ENCODE measurements around the gene CAMK2B.

CAMK2B gene

DNA sequence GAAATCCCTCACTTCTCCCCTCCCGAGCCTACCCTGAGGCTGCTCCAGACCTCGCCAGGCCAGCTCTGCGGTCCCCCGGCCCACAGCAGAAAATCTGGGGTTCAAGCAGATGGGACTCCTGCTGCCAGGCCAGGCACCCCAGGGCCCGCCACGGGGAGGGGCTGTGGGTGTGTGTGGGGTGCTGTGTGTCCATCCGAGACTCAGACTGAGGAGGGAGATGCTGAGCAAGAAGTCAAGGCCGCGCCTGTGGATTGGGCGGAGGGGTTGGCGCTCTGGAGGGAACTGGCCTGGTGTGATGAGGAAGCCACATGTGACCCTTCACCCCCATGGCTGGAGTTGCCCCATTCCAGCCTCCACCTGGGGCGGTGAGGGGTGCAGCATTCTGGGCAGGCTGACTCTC is 73.5 kb downstream of the CAMK2B start:
- DNase-seq, result no peak

DNA sequence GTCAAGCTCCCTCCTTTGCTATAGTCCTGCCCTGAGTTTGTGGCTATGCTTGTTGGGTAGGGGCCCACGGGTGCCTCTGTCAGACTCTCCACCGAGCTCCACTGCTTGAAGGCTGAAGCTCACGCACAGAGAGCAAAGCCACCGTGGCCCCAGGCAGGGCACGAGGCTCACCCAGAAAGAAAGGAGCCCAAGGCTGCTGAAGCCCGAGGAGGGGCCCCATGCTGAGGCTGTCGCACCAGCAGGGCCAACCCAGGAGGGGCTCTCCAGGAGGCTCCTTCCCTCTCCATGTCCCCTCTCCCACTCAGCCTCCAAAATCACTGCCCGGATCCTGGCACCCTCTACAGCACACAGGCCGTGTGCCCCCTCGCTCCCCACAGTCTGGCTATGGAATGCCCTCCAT is 74.1 kb downstream of the CAMK2B start:
- DNase-seq, result no peak

DNA sequence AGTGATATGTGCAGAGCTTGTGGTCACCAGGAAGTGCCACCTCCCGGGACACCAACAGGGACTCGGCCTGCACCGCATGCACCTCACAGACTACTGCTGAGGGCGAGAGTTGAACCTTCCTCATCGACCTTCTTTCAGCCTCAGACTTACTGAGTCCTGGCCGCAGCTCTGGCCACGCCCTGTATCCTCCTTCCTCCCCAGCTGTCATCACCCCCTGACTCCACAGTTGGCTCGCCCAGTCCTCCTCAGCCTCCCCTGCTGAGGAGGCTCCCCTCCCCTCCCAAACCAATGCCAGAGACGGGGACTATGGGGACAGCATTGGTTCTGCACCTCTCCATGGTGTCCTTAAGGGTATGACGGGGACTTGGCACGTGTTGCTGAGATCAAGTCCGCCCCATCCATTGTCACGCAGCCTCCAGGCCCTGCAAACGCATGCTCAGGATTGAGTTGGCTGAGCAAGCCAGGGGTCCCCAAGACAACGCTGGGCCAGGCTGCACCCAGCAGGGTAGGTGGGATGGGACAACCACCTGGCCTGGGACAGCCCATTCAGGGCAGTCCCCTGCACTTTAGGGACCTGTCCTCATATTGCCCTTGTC is 75.7 kb downstream of the CAMK2B start:
- no peak for DNase-seq

DNA sequence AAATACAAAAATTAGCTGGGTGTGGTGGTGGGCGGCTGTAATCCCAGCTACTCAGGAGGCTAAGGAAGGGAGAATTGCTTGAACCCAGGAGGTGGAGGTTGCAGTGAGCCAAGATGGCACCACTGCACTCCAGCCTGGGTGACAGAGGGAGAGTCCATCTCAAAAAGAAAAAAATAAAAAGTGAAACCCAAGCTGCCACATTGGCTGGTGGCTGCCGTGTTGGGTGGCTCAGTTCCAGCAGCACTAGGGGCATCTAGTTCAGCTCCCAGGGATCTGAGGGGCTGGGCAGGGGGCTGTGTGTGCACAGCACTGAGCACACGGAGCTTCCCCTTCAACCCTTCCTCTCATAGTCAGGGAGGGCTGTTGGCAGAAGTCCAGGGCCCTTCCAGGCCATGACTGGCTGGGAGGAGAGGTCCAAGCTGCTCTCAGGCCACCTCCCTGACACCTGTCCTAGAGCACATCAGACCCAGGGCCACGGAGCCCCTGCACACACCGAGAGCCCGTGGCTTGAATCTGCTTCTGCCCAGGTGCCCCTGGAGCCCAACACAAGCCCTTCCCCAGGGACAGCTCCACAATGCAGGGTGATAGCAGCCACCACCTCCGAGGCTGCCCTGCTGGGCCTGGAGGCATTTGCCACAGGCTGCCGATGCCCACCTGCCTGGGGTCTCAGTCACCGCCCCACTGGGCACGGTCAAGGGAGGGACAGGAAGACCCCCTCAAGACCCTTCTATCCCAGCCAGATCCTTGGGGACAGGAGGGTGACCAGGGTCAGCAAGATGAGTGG is 77.3 kb downstream of the CAMK2B start:
- DNase-seq, result no peak

DNA sequence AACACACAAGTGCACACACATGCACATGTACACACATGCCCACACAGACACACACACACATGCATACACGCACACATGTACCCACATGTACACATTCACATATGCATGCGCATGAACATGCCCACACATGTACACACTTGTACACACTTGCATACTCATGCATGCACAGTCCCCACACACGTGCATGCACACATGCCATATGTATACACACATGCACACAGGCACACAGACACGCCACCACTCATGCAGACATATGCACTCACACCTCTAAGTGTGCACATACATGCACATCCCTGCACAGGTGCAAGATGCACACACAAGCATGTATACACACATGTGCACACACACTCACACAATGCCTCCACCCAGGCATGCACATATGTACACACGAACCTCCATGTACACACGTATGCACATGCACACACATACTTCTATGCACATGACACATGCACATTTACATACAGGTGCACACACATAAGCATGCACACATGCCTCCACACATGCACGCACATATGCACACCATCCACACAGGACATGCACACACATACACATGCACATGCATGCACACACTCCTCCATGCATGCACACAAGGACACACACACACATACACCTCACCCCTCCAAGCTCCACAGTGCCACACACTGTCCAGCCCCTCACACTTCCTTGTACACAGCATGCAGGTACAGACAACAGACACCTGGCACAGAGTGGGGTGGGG is 78.8 kb downstream of the CAMK2B start:
- DNase-seq, result no peak

DNA sequence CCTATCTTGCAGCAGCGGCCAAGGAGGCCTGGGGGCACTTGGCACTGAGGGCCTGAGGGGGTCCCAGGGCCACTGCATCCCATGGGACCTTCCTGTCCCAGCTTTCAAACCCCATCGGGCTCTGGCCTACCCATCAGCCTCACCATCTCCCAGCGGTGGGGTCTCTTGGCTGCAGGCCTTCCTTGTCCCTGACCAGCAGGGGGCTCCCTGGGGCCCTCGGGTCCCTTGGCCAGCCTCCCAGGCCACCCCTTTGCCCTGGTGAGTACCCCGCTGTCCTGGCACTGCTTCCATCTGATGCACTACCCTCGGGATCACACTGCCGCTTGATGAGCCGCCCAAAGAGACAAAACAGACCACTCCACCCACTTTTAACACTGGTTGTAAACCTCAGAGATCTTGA is 81.1 kb downstream of the CAMK2B start:
- DNase-seq, result no peak

DNA sequence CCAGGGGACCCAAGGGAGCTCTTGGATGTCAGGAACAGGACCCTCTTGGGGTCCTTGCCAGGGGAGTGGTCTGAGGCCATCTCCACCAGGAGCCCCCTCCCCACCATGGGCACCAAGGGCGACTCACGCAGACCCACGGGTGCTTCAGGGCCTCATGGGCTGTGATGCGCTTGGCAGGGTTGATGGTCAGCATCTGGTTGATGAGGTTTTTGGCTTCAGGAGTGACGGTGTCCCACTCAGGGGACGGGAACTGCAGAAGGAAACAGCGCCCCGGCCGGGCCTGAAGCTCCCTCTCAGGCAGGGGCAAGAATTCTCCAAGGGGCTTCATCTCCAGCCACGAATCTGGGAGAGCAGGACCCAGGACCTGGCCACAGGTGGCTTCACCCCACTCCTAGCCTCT is 83.3 kb downstream of the CAMK2B start:
- DNase-seq, result no peak

DNA sequence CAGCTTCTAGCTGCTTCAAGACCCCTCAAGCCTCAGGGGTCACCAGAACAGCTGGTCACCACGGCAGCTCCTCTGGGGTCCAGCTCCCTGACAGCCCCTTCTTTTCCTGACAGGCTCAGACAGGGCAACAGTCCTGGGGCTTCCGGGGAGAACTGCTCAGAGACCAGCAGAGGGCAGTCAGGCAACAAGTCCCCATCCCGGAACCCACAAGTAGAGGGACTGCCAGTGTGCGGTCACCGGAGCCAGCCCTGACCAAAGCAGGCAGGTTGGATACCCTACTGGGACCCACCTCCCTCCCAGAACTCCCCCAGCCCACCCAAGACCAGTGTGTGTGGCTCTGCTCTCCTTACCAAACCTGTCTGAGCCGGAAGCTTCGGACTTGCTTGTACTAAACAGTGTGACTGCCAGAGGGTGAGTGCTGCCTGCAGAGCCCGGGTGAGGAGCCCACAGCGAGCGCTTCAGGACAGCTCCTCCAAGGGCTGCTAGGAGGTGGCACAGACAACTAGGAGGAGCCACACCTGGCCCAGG is 84.3 kb downstream of the CAMK2B start:
- DNase-seq, result peak; percentile 82

DNA sequence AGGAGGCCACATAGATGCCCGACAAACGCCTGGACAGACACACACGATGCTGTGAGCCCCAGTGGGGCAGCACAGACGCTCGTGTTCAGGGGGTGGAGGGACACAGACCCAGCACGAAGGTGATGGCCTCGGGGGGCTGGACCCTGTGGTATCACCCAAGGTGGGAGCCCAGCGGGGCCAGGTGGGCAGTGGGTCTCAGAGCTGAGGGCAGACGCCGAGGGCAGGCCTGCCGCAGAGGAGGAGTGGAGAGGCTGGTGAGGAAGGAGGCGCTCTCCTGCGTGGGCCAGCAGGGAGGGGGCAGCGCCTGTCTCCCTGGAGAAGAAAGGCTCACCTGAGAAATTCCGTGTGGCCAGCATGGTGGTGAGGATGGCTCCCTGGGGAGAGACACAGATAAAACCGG is 85.0 kb downstream of the CAMK2B start:
- DNase-seq, result no peak

DNA sequence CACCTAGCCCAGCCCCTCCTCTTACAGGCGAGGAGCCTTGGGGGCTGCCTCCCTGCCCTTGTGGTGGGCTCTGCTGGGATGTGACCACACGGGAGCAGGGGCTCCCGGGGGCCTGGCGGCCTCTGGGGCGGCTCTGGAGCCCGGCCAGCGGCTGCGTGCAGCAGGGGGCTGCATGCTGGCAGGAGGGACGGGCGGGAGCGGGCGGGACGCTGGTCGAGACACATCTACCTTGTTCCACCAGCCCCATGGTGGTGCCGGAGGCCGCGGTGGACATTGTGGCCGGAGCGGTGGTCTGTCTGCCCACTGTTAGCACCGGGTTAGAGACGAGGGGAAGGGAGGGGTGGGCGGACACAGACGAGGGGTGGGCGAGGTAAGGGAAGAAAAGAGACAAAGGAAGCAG is 86.0 kb downstream of the CAMK2B start:
- DNase-seq, result no peak

DNA sequence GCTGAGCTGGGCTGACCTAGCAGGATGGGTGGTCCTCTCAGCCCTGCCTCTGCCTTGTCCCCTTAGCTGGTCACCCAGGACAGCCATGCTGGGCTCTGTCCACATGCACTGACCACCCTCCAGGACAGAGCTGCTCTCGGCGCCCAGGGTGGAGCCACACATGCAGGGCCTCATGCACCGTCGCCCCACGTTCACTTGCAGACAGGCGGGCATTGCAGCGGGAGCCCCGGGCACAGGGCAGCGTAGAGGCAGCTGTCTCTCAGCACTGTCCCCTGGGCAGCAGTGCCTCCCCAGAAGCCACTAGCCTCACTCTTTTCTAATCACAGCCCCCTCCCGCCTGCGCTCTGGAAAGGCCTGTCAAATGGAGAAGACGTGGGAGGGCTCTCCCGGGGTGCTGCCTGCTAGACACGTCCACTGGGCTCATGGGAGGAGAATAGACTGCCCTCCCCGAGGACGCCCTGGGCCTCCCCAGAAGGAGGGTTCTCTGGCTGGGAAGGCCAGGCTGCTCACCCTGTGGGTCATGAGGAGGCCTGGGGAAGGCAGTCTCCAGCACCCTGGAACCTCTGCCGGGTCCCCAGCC is 87.2 kb downstream of the CAMK2B start:
- DNase-seq, result no peak

DNA sequence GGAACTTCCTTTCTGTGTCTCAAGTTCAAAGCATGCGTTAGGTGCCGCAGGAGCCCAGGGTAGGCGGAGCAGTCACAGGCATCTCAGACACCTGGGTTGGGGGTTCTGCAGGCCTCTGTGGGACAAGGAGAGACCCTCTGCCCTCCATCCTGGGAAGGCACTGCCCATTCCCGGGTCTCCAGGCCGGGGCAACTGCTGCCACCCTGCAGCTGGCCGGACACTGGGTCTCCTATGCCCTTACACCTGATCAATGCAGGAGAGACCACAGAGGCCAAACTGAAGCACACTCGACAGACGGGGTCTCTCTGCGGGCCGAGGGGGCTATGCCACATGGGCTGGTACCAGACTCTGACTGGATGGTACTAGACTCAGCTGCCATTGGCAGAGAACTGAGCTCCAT is 87.7 kb downstream of the CAMK2B start:
- DNase-seq, result no peak

DNA sequence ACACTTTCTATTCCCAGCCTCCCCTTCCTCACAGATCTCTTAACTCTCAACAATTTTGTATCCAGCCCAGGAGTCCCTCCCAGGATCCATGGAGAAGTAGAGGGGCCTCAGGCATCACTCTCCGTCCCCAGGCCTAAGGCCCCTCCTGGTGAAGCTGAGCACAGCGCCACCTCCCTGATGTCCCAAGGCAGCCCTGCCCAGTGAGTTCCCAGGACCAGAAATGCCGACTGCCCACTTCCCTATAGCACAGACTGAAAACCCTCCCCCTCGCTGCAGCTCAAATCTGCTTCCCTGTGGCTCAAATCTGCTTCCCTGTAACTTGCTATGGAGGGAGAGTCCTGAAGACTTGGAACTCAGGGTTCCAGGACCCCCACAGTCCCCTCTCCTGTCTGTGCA is 89.1 kb downstream of the CAMK2B start:
- no peak for DNase-seq

DNA sequence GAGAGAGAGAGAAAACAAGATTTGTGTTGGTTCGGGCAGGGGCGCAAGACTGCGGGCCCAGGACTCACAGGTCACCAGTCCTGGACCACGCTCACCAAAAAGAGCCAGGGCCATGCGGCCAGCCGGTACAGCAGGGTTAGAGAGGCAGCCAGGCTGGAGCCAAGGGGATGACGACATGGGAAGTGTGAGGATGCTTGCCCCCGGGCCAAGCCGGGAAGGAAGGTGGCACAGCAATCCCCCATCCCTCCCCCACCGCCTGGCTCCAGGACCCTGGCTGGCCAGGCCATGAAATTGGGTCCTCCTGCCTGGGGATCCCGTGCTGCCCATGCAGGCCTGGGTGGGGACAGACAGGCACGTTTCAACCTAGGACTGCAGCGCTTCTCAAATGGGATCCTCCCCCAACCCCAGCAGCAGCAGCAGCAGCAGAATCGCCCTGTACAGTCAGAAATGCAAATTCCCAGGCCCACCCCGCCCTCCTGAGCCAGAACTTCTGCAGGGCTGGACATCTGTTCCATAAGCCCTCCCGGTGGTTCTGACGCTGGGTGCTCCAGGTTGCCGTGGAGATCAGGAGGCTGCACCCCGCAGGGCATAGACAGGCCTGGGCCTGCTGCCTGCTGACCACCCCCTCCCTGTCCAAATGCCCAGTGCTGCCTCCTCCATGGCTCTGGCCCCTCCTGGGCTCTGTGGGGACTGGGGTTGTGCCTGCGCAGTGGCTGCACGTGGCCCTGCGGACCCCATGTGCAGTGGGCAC is 89.6 kb downstream of the CAMK2B start:
- DNase-seq, result no peak

DNA sequence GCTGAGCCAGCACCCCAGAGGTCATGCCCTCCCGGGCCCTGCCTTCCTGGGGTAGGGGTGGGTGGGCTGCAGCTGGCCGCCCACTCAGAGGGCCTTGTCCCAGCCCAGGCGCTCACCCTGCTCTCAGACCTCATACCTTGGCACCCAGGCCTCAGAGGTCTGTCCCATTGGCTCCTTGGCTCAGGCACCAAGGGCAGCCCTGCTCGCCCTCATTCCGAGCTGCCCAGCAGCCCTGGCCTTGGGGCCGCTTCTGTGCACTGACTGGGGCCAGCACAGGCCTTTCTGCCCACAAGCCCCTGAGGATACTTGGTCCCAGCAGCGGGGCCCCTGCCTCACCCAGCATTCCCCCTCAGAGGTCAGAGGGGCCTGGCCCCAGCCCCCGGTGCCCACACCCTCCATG is 90.3 kb downstream of the CAMK2B start:
- no peak for DNase-seq

DNA sequence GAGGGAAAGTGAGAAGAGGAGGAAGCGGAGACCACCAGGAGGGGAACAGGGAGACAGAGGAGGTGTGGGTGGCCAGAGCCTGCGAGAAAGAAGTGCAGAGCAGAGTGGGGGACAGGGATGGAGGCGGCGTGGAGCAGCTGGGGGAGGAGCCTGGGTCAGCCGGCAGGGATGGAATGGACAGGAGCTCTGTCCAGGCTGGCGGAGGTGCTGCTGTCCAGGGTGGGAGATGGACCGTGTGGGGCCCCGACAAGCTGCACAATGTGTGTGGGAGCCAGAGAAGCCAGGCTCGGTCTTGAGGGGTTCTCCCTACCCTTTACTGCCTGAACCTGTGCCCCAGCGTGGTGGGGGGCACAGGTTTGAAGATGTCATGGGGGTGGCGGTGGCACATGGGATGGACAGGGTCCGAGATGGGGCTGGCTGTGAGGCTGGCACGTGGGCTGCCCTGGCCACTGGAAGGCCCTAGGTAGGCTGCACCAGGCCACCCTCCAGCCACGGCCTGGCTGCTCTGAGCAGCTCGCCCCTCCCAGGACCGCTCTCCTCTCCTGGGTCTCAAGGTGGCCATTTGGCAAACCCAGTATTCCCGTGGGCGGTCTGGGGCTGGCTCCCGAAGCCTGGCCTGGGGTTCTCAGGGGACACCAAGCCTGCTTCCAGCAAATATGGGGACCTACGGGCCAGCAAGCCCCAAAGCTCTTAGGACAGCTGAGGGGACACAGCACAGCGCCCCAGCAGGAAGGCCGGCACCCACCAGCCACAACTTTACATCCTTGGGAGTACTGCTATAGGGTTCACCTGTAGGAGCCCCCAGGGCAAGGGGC is 92.3 kb downstream of the CAMK2B start:
- DNase-seq, result no peak

DNA sequence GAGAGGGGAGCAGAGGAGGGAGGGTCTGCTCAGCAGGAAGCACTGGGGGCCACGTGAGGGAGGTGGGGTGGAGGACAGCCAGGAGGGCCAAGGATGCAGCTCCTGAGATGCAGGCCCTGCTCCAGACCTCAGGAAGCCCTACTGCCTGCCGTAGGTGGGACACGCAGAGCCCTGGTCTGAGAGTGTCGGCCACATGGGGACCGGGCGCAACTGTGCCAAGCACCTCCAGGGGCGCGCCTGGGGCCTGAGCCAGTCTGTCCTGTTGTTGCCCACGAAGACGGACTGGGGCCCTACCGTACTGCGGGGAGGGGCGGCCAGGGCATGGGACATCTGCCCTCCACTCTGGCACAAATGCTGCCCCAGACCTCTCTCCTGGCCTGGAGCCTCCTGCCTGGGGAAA is 93.0 kb downstream of the CAMK2B start:
- DNase-seq, result no peak

DNA sequence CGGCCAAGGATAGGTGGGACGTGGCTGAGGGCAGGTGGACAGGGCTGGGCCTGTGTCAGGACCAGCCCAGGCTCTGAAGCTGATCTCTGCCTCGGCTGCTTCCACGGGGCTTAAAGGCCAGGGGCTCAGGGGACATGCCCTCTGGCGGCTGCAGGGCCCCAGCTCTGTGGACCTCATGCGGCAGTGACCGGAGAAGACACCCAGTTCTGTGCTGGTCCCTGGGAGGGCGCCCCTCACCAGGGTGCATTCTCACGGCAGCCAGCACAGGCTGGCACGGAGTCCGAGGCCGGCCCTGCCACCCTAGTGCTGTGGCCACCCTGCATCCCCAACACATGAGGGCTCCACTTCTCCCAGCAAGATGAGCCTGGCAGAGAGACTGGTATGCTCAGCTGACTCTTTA is 94.3 kb downstream of the CAMK2B start:
- DNase-seq, result no peak

DNA sequence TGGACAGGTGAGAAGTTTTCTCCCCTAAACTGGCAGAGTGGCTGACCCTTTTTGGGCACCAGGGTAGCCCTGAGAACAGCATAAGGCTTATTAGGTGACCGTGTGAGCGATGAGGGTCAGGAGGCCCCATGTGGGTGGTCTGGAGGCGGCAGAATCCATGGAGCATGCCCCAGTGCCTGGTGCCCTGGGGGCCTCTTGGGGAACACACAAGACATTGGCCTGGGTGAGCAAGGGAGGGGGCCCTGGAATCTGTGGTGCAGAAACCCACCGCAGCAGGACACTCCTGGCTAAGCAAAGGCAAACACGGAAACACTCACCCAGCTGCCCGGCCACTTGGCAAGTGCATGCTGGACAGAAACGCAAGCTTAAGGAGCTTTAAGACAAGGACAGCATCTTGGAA is 95.1 kb downstream of the CAMK2B start:
- no peak for DNase-seq

DNA sequence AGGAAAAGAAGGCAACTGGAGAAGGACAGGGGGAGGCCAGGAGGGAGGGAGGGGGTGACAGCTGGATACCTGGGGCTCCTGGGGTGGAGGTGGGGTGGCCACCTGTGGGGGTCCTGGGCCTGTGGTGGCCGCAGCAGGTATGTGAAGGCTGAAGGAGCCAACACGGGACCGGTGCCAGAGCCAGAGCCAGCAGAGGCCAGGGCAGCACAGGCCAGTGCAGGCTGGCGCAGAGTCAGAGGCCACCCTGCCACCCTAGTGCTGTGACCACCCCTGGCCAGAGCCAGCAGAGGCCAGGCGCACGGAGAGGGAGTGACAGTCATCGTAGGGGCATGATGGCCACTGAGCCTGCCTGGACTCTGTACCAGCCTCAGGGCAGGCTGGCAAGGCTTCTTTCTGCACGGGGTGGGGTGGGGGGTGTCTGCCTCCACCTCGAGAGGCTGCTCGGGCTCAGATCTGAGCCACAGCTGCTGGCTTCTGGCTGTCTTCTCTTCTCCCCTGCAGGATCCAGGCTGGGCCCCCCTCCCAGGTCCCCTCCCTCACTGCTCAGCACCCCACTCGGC is 95.8 kb downstream of the CAMK2B start:
- no peak for DNase-seq

DNA sequence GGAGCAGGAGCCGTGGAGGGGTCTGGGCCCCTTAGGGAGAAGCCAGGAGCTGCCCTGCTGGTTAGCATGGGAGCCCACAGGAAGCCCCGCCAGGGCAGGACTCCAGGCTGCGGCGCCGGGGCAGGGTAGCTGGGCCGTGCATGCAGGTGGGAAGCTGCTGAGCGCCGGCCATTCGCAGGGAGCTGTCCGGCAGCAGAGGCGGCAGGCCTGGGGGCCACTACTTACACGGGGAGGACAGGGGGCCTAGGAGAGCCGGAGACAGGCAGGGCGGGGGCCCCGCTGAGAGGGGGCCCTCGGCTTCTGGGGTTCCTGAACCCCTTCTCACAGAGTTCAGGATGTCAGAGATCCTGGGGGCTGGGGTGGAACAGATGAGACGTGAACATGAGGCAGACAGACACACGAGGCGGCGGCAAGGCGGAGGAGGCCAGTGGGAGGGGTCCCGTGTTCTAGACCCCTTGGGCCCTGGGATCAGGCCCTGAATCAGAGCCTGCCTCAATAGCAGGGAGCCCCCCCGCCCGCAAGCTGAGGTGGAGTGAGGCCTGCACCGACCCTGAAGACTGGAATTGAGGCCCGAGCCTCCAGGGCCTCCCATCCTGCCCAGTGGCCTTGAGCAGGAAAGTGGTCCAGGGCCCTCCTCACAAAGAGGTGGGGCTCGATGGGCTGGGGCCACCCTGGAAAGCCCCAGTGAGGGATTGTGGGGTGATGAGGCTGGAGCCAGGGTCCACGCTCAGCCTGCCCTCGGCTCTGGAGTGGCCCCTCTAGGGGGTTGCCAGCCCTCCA is 96.6 kb downstream of the CAMK2B start:
- DNase-seq, result no peak

All from right forelimb (tissue), 1 donor.